HPDE6-E6E7 (cell line): ENCODE measurements around the gene DMXL1.
"Not testable (repeated sequence)": the region's sequence is repeated elsewhere in the genome, so short reads cannot be mapped to it uniquely, and the experiment has no call there.

Experiments
- DNase-seq: peaks from one replicate; pipeline ENCODE4 v3.0.0; 2011; ENCODE audit warnings: missing footprints; ENCODE audit errors: extremely low spot score

DMXL1 gene

GRCh38 chr5:119212026-119212425, 141.1 kb downstream of the DMXL1 start:
- DNase-seq = no peak

DNA sequence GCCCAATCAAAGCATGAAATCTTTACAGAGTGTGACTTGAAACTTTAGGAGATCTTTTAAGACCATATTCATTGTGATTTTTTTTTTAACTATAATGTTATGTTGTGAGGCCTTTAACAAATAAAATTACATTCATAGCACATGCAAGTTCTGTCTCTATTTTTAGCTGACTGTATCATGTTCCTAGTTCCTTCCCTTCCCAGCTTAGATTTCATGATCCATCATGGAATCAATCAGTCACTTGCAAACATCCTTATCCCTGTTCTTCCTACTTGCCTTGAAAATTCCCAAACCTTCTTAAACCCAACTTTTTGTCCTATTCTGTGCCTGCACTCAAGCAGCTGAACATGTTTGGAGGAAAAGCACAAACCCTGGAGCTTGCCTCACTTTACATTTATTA, 141.8 kb downstream of the DMXL1 start:
- DNase-seq = no peak

DNA sequence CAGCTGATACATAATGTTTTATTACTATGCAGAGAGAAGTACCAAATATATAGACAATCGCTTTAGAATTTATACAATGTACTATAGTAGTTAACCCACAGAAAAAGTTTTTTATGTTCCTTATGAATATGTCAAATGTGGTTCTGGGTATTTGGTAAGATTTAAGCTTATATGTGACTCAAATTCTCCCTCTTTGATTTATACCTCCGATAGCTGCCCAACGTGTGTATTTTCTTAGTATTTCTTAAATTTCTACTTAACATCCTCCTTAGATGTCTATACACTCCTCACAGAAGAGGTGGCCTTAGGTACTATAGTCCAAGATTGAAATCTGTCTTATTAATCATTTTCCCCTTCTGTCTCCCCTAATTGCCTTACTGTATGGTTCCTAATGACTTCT, 146.3 kb downstream of the DMXL1 start:
- no peak for DNase-seq

- DNase-seq = no peak
Measured at GRCh38 chr5:119218830-119219782, 148.2 kb downstream of the DMXL1 start.

GRCh38 chr5:119220576-119221197, 149.8 kb downstream of the DMXL1 start:
- no peak for DNase-seq

DNA sequence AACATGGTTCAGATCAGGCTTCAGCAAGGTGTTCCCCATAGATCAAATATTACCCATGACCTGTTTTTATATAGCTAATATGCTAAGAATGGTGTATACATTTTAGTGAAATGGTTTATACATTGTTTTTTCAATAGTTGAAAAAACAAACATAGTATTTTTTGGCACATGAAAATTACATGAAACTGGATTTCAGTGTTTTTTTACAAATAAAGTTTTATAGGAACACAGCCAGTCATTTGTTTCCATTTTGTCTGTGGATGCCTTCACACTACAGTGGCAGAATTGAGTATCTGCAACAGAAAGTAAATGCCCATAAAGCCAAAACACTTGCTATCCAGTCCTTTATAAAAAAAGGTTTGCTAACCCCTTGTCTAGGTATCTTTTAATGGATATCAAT, 150.4 kb downstream of the DMXL1 start:
- no peak for DNase-seq

DNA sequence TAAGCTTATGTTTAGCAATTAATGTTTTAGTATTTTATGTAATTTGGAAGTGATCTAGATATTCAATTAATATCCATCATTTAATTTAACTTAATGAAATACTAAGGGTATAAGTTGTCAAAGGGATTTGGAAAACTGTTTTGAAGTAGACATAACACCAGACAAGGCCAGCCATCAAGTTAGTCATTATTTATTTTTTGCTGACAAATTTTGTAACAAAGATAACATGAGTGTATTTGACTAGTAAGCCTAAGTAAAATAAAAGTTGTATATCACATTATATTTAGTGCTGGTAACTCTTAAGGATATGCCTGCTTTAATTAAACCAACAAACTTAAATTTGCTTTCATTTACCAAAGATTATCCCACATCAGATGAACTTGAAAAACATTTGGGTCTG, 159.1 kb downstream of the DMXL1 start:
- DNase-seq = no peak

- no peak for DNase-seq
Measured at GRCh38 chr5:119238265-119239118, 167.6 kb downstream of the DMXL1 start.

DNA sequence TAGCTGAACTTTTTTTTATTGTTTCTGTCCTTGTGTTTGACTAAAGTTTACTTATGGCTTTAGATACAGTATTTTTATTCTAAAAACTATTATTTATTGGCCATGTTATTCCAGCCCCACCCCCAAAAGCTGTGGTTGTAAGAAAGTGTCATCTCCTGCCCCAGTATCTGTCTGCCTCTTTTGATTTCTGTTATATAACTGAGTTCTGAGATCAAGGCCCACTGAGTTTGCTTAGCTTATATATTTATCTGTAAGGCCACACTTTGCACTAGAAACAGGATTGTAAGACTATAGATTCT, 168.2 kb downstream of the DMXL1 start:
- DNase-seq = no peak

- not testable (repeated sequence) for DNase-seq
Measured at GRCh38 chr5:119239826-119240225, 168.9 kb downstream of the DMXL1 start.

- DNase-seq = peak; percentile 23
Measured at GRCh38 chr5:119243888-119244287, 173.0 kb downstream of the DMXL1 start.

GRCh38 chr5:119250946-119251901, 180.3 kb downstream of the DMXL1 start:
- no peak for DNase-seq

- no peak for DNase-seq
Measured at GRCh38 chr5:119255571-119256356, 184.9 kb downstream of the DMXL1 start.

DNA sequence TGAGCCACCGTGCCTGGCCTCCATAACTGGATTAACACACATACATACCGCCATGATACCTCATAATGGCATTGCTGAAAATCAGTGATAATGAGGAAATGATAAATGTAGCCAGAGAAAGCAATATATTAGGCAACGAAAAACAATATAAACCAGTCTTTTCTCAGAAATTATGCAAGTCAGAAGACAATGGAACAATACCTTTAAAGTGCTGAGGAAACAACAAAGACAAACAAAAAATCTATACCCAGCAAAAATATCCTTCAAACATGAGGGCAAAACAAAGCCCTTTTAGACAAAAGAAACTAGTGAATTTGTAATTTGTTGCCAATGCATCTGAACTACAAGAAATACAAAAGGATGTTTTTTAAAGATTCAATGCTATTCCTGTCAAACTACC, 186.7 kb downstream of the DMXL1 start:
- no peak for DNase-seq

GRCh38 chr5:119263639-119264038, 192.8 kb downstream of the DMXL1 start:
- no peak for DNase-seq

GRCh38 chr5:119264186-119264585, 193.3 kb downstream of the DMXL1 start:
- no peak for DNase-seq

GRCh38 chr5:119267958-119268386, 197.1 kb downstream of the DMXL1 start:
- peak; percentile 86 for DNase-seq

DNA sequence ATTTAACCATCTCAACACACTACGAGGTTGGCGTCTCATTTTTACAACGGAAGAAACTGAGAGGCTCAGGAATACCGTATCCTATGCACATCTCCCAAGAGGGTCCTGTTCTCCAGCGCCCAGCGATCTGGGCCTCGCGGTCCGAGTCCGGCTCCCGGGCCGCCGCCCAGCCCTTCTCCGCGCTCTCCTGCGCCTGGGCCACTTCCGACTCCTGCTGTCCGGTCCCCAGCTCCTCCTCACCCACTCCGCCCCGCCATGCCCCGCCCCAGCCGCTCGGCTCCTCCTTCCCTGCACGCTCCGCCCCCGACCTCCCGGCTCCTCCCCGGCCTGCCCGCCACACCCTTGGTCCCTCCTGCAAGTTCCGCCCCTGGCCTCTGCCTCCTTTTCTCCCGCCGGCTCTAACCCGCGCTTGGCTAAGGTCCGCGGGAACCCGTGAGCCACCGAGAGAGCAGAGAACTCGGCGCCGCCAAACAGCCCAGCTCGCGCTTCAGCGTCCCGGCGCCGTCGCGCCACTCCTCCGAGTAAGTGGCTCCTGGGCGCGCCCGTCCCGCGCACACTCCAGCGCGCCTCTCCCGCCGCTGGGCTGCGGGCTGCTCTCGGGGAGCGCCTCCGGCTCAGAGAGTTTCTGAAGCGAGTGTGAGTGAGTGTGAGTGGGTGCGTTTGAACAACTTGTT, 197.6 kb downstream of the DMXL1 start:
- DNase-seq = peak; percentile 81

DNA sequence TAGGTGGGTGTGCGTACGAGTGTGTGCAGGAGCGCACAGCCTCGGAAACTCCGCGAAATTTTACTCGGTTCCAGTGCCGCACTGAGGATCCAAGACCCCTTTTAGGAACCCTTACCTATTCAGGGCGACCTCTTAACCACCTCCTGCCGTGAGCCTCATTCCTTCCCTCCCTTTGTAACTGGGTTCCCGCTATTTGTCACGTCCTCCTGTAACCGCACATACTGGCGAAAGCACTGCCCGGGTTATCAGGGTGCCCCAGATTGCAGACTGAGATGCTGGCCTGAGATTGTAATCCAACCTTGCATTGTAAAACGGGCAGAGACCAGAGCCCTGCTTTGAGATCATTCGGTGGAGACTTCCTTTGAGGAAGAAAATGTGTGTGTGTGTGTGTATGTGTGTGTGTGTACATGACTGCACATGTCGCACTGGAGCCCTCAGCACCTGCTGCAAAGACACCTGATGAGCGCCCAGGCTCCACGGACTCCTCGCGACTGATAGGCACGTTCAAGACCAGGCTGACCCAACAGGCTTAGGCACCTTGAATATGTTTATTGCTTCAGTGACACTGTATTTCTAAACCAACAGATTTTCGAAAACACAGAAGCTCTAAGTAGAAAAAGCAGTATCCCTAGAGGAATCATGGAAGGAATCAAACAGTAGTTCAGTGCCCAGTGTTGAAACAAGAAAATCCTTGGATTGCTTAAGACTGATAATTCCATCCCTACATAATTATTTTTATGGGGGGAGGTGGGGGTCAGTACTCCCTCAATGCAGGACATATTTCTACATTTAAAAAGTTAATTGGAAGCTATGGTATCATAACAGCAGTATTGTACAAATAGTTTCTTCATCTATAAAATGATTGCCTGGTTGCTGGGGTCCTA, 198.4 kb downstream of the DMXL1 start:
- DNase-seq = no peak
